ENCODE measurements around the gene TTLL11. TPM values are rescaled to one million over a fixed set of nuclear protein-coding genes. Genes with fewer than 3 reads are reported as not detected.

The TTLL11 gene
- total RNA-seq, 1 experiment from 2014 or later, result 2.3 TPM

DNA sequence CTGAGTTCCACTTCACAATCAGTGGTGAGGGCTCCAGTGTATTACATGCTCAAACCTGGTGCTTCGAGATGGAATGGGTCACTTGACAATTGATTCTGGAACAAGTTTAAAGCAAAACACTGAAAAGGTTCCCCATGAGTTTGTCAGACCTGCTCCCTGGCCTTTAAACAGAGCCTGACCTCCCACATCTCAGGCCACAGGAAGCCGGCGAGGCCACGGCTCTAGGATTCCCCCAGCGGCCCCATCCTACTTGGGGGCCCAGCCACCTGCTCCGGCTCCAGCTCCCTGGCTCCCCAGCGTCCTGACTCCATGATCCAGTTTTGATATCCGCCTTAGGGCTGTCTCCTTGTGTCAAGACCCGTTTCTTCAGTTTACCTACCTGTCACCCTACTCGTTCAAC lies 62.0 kb downstream of the TTLL11 start:
- no peaks in the 10 kb centered on the region for H3K4me1 ChIP-seq (replicated peaks; ENCODE audit: insufficient read depth)
- H4K20me1 ChIP-seq (ENCODE audit: insufficient read depth), result no peaks in the 10 kb centered on the region
- ChIA-PET POLR2A (ENCODE audit: unreplicated experiment) (no interaction called here), CTCF (no interaction called here)
- H3K4me3 ChIP-seq, result no peak overlapping the region
- no peaks in the 10 kb centered on the region for H3K79me2 ChIP-seq (ENCODE audit: low read depth)
- no peak for DNase-seq
- intact Hi-C loops (cut with micrococcal nuclease; ENCODE audit: unreplicated experiment), result no loop called here
- H3F3A ChIP-seq (ENCODE audit: insufficient read depth, low read depth), result no peaks in the 10 kb centered on the region
- H3K9me2 ChIP-seq (ENCODE audit: insufficient read depth), result no peaks in the 10 kb centered on the region
- no TSS peak for BruUV-seq (replicated peaks)
- H3K9me3 ChIP-seq (ENCODE audit: insufficient read depth, low read depth), result no peaks in the 10 kb centered on the region
- no peaks in the 10 kb centered on the region for H3K36me3 ChIP-seq (ENCODE audit: low read depth)
- TF ChIP-seq, protein P1, sequence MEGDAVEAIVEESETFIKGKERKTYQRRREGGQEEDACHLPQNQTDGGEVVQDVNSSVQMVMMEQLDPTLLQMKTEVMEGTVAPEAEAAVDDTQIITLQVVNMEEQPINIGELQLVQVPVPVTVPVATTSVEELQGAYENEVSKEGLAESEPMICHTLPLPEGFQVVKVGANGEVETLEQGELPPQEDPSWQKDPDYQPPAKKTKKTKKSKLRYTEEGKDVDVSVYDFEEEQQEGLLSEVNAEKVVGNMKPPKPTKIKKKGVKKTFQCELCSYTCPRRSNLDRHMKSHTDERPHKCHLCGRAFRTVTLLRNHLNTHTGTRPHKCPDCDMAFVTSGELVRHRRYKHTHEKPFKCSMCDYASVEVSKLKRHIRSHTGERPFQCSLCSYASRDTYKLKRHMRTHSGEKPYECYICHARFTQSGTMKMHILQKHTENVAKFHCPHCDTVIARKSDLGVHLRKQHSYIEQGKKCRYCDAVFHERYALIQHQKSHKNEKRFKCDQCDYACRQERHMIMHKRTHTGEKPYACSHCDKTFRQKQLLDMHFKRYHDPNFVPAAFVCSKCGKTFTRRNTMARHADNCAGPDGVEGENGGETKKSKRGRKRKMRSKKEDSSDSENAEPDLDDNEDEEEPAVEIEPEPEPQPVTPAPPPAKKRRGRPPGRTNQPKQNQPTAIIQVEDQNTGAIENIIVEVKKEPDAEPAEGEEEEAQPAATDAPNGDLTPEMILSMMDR (conservative IDR thresholded peaks at IDR 0.05), result no peak
- no peak for TF ChIP-seq EZH2 (IDR thresholded peaks at IDR 0.05; ENCODE audit: low read depth)
- H2AFZ ChIP-seq, result no peak overlapping the region
- no peaks in the 10 kb centered on the region for H3K27me3 ChIP-seq (ENCODE audit: insufficient read depth, low read depth)
- H3K27ac ChIP-seq, result no peak overlapping the region
- no peak overlapping the region for H3K4me2 ChIP-seq

DNA sequence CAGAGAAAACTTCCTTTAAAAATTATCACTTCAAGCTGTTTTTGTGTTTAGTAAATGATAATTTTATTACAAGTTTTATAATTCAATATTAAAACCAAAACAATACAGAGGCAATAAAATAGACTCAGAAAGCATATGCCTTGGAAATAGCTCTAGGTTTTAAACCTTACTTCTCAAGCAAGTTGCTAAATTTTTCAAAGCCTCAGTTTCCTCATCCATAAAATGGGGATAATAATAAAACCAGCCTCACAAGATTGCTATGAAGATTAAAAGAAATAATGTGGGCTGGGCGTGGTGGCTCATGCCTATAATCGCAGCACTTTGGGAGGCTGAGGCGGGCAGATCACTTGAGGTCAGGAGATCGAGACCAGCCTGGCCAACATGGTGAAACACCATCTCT lies 62.8 kb downstream of the TTLL11 start:
- TF ChIP-seq, protein P1 (conservative IDR thresholded peaks at IDR 0.05), result no peak
- TF ChIP-seq EZH2 (IDR thresholded peaks at IDR 0.05; ENCODE audit: low read depth), result no peak
- no TSS peak for BruUV-seq (replicated peaks)
- H3K36me3 ChIP-seq (ENCODE audit: low read depth), result no peaks in the 10 kb centered on the region
- H3K9me2 ChIP-seq (ENCODE audit: insufficient read depth), result no peaks in the 10 kb centered on the region
- H3F3A ChIP-seq (ENCODE audit: insufficient read depth, low read depth), result no peaks in the 10 kb centered on the region
- no peak overlapping the region for H2AFZ ChIP-seq
- CTCF ChIA-PET, result no interaction called here
- intact Hi-C loops (cut with micrococcal nuclease; ENCODE audit: unreplicated experiment), result no loop called here
- H3K4me2 ChIP-seq, result no peak overlapping the region
- H3K79me2 ChIP-seq (ENCODE audit: low read depth), result no peaks in the 10 kb centered on the region
- no peaks in the 10 kb centered on the region for H3K9me3 ChIP-seq (ENCODE audit: insufficient read depth, low read depth)
- POLR2A ChIA-PET (ENCODE audit: unreplicated experiment), result no interaction called here
- no peaks in the 10 kb centered on the region for H3K27me3 ChIP-seq (ENCODE audit: insufficient read depth, low read depth)
- no peaks in the 10 kb centered on the region for H3K4me1 ChIP-seq (replicated peaks; ENCODE audit: insufficient read depth)
- no peaks in the 10 kb centered on the region for H4K20me1 ChIP-seq (ENCODE audit: insufficient read depth)
- DNase-seq, result no peak
- H3K4me3 ChIP-seq, result no peak overlapping the region
- H3K27ac ChIP-seq, result no peak overlapping the region

DNA sequence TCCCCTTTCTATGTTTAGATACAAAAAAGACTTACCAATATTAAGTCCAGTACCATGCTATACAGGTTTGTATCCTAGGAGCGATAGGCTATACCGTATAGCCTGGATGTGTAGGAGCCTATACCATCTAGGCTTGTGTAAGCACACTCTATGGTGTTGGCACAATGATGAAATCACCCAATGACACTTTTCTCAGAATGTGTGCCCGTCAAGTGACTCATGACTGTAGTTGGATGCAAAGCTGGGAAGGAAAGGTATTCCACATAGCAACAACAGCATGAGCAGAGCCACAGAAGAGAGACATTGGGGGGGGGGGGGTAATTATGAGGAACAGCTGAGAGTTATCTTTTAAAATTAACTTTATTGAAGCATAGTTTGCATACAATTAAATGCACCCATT lies 63.2 kb downstream of the TTLL11 start:
- Histone ChIP-seq H3K4me3 (no peak overlapping the region), H3K79me2 (ENCODE audit: low read depth) (no peaks in the 10 kb centered on the region), H3K27me3 (ENCODE audit: insufficient read depth, low read depth) (no peaks in the 10 kb centered on the region), H2AFZ (no peak overlapping the region), H3K4me1 (replicated peaks; ENCODE audit: insufficient read depth) (no peaks in the 10 kb centered on the region), H3K4me2 (no peak overlapping the region), H3K9me3 (ENCODE audit: insufficient read depth, low read depth) (no peaks in the 10 kb centered on the region), H3K36me3 (ENCODE audit: low read depth) (no peaks in the 10 kb centered on the region), H3K27ac (no peak overlapping the region), H3K9me2 (ENCODE audit: insufficient read depth) (no peaks in the 10 kb centered on the region), H4K20me1 (ENCODE audit: insufficient read depth) (no peaks in the 10 kb centered on the region), H3F3A (ENCODE audit: insufficient read depth, low read depth) (no peaks in the 10 kb centered on the region)
- DNase-seq, result no peak
- ChIA-PET POLR2A (ENCODE audit: unreplicated experiment) (no interaction called here), CTCF (no interaction called here)
- intact Hi-C loops (cut with micrococcal nuclease; ENCODE audit: unreplicated experiment), result no loop called here
- no peak for TF ChIP-seq EZH2 (IDR thresholded peaks at IDR 0.05; ENCODE audit: low read depth)
- TF ChIP-seq, protein P1 (conservative IDR thresholded peaks at IDR 0.05), result no peak
- no TSS peak for BruUV-seq (replicated peaks)

All from PC-9 (cell line).